Epithelial cell of esophagus (primary cell): ENCODE measurements around the gene MT1B.

Source experiments
- DNase-seq: peaks from one replicate; pipeline ENCODE4 v3.0.0; 2010; ENCODE audit warnings: low read depth
- H3K4me3 ChIP-seq: 2 replicates; pipeline ENCODE4 v1.5.1; 2011; ENCODE audit warnings: mild to moderate bottlenecking, low read length, control low read depth
- TF ChIP-seq, protein P1 (sequence below): IDR thresholded peaks from 2 replicates; pipeline ENCODE4 v1.5.1; 2011; ENCODE audit warnings: low read depth, mild to moderate bottlenecking, low read length, control low read depth, inconsistent platforms; ENCODE audit not compliant: insufficient read depth; ENCODE audit errors: missing control alignments

The MT1B gene

GRCh38 chr16:56626685-56627084 lies 25.0 kb upstream of the MT1B start:
- no peak for DNase-seq
- TF ChIP-seq, protein P1, sequence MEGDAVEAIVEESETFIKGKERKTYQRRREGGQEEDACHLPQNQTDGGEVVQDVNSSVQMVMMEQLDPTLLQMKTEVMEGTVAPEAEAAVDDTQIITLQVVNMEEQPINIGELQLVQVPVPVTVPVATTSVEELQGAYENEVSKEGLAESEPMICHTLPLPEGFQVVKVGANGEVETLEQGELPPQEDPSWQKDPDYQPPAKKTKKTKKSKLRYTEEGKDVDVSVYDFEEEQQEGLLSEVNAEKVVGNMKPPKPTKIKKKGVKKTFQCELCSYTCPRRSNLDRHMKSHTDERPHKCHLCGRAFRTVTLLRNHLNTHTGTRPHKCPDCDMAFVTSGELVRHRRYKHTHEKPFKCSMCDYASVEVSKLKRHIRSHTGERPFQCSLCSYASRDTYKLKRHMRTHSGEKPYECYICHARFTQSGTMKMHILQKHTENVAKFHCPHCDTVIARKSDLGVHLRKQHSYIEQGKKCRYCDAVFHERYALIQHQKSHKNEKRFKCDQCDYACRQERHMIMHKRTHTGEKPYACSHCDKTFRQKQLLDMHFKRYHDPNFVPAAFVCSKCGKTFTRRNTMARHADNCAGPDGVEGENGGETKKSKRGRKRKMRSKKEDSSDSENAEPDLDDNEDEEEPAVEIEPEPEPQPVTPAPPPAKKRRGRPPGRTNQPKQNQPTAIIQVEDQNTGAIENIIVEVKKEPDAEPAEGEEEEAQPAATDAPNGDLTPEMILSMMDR, result no peak
- peak overlapping the region; percentile 87 for H3K4me3 ChIP-seq

GRCh38 chr16:56628486-56629350 lies 23.0 kb upstream of the MT1B start:
- TF ChIP-seq, protein P1, result no peak
- peak; percentile 36 for DNase-seq
- no peak overlapping the region for H3K4me3 ChIP-seq

DNA sequence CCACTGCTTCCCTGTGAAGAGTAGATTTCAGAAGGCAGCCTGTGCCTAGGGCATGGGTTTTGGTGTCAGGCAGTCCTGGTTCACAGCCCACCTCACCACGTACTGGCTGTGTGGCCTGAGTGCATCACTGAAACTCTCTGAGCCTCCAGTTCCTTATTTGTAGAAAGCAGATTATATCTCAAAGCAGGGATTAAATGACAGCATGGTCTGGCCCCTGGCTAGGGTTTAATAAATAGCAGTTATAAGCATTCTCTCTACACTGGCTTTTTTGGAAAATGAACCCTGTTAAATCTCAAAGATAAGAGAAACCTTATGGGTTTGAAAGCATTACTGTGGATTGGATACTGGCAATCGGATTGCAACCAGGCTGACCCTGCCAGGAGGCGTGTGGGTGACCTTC lies 22.2 kb upstream of the MT1B start:
- H3K4me3 ChIP-seq, result no peak overlapping the region
- TF ChIP-seq, protein P1, result no peak
- DNase-seq, result no peak

DNA sequence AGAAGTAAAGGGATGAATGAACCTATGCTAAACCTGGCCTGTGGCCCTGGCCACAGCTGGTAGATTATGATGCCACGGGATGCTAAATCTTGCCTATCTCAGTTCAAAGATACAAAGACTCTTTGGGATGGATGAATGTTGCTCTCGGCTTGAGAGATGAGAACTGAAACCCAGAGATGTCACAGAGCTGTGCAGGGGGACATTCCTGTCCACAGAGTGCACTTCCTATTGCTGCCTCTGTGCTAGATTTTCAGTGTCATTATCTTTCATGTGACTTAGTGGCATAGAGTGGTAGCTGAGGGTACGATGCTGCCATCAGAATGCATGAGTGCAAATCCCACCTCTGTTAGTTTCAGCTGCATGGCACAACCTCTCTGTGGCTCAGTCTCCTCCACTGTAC lies 21.6 kb upstream of the MT1B start:
- H3K4me3 ChIP-seq, result no peak overlapping the region
- TF ChIP-seq, protein P1, result no peak
- no peak for DNase-seq

DNA sequence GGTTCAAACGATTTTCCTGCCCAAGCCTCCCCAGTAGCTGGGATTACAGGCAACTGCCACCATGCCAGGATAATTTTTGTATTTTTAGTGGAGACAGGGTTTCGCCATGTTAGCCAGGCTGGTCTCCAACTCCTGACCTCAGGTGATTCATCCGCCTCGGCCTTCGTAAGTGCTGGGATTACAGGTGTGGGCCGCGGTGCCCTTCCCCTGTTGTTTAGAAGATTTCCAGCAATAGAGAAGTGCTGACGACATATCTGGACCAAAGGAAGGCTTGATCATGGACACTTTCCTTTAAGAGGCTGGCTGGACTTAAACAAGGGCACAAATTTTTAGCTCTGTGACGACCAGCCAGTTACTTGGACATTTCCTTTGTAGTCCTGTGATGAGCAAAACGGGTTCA lies 20.5 kb upstream of the MT1B start:
- TF ChIP-seq, protein P1, result no peak
- no peak overlapping the region for H3K4me3 ChIP-seq
- DNase-seq, result no peak

DNA sequence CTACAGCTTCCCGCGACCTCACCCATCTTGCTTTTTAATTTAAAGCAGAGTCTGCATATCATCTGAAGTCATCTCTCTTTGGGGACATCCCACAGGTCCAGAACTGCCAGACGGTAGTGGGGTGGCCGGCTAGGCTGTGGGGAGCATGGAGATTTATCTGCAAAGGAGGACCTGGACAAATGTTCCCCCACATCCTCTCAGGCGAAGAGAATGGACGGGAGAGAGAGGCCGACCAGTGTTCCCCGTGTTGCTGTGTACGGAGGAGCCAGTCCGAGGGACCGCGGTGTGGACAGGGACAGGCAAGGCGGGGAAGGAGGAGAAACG lies 19.9 kb upstream of the MT1B start:
- TF ChIP-seq, protein P1, result no peak
- no peak for DNase-seq
- H3K4me3 ChIP-seq, result peak overlapping the region; percentile 30
